ENCODE measurements around the gene CORIN.

Gene CORIN

DNA sequence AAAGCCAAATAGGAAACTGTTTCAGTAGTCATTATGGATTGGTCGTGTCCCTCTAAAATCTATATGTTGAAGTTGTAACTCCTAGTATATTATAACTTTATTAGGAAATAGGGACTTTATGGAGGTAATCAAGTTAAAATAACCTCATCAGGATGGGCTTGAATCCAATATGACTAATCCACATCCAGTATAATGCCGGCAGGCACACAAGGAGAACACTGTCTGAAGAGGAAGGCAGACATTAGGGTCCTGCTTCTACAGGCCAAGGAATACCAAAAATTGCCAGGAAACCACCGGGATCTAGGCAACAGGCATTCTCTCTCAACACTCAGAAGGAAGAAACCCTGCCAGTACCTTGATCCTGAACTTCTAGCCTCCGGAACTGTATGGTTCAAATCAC is 222.5 kb downstream of the CORIN start:
- Histone ChIP-seq H3K9me3 (ENCODE audit: control insufficient read depth, insufficient read depth, low read depth, low read length) (no peaks in the 10 kb centered on the region), H3K4me3 (ENCODE audit: low read depth, low read length) (no peak overlapping the region), H3K4me1 (ENCODE audit: control insufficient read depth, insufficient read depth, low read length) (no peaks in the 10 kb centered on the region), H3K27ac (ENCODE audit: extremely low read depth, low read depth, low read length) (no peak overlapping the region), H3K36me3 (ENCODE audit: control insufficient read depth in 2 of 2, insufficient read depth in 1 of 2, low read length in 2 of 2) (no peaks in the 10 kb centered on the region)
- ChIA-PET POLR2A (no interaction called here), CTCF (no interaction called here)
- TF ChIP-seq ZNF843 (tag by site-specific recombination; IDR thresholded peaks at IDR 0.05) (no peak), ZNF670 (tag by site-specific recombination; IDR thresholded peaks at IDR 0.05; ENCODE audit: low read depth) (no peak), ZNF155 (tag by site-specific recombination; IDR thresholded peaks at IDR 0.05) (no peak), GLI4 (tag by site-specific recombination; IDR thresholded peaks at IDR 0.05) (no peak), ZNF677 (tag by site-specific recombination; IDR thresholded peaks at IDR 0.05) (no peak), YY1 (tag by site-specific recombination; IDR thresholded peaks at IDR 0.05) (no peak), ZFP41 (tag by site-specific recombination; IDR thresholded peaks at IDR 0.05; ENCODE audit: borderline replicate concordance) (no peak)
- TF ChIP-seq, protein P1, sequence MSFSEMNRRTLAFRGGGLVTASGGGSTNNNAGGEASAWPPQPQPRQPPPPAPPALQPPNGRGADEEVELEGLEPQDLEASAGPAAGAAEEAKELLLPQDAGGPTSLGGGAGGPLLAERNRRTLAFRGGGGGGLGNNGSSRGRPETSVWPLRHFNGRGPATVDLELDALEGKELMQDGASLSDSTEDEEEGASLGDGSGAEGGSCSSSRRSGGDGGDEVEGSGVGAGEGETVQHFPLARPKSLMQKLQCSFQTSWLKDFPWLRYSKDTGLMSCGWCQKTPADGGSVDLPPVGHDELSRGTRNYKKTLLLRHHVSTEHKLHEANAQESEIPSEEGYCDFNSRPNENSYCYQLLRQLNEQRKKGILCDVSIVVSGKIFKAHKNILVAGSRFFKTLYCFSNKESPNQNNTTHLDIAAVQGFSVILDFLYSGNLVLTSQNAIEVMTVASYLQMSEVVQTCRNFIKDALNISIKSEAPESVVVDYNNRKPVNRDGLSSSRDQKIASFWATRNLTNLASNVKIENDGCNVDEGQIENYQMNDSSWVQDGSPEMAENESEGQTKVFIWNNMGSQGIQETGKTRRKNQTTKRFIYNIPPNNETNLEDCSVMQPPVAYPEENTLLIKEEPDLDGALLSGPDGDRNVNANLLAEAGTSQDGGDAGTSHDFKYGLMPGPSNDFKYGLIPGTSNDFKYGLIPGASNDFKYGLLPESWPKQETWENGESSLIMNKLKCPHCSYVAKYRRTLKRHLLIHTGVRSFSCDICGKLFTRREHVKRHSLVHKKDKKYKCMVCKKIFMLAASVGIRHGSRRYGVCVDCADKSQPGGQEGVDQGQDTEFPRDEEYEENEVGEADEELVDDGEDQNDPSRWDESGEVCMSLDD (tag by site-specific recombination; IDR thresholded peaks at IDR 0.05) = no peak
- TF ChIP-seq, protein P2, sequence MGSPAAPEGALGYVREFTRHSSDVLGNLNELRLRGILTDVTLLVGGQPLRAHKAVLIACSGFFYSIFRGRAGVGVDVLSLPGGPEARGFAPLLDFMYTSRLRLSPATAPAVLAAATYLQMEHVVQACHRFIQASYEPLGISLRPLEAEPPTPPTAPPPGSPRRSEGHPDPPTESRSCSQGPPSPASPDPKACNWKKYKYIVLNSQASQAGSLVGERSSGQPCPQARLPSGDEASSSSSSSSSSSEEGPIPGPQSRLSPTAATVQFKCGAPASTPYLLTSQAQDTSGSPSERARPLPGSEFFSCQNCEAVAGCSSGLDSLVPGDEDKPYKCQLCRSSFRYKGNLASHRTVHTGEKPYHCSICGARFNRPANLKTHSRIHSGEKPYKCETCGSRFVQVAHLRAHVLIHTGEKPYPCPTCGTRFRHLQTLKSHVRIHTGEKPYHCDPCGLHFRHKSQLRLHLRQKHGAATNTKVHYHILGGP (tag by site-specific recombination; IDR thresholded peaks at IDR 0.05) = no peak

DNA sequence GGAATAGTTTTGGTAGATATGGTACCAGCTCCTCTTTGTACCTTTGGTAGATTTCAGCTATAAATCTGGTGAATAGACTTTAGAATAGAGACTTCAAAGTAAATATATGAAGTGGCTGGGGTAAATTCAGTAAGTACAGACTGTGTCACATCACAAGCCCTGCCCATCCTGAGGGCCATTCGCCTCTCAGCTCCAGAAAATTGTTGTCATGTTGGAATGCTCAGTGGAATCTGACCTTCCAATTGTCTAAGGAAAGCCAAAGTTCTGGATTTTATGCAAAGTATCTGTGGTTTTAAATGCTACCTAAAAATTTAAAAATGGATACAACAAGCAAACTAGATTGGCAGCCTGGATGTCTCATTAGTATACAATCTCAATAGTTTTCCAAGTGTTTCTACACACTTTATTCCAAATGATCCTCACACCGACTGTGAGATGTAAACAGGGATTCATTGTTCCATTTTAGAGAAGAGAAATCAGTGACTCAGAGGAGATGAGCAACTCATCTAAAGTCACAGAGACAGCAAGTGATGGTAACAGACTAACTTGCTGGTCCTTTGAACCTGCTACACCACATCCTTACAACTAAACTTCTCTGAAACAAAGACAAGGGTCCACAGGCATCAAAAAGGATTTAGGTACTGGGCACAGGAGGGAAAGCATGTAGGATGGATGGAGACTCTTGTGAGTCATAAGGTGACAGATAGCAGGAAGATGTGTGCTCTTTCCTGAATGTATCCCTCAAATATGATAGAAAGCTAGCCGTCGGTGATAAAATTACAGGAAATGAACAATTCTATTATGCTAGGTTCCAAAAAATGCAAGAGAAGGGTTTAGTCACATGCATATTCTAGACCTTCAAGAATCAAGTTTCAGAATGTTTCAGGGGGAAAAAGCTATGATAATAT is 225.5 kb downstream of the CORIN start:
- Histone ChIP-seq H3K4me3 (ENCODE audit: low read depth, low read length) (no peak overlapping the region), H3K4me1 (ENCODE audit: control insufficient read depth, insufficient read depth, low read length) (no peaks in the 10 kb centered on the region), H3K27ac (ENCODE audit: extremely low read depth, low read depth, low read length) (no peak overlapping the region), H3K36me3 (ENCODE audit: control insufficient read depth in 2 of 2, insufficient read depth in 1 of 2, low read length in 2 of 2) (no peaks in the 10 kb centered on the region), H3K9me3 (ENCODE audit: control insufficient read depth, insufficient read depth, low read depth, low read length) (no peaks in the 10 kb centered on the region)
- no peak for TF ChIP-seq ZNF658 (tag by site-specific recombination; IDR thresholded peaks at IDR 0.05)
- TF ChIP-seq, protein P3, sequence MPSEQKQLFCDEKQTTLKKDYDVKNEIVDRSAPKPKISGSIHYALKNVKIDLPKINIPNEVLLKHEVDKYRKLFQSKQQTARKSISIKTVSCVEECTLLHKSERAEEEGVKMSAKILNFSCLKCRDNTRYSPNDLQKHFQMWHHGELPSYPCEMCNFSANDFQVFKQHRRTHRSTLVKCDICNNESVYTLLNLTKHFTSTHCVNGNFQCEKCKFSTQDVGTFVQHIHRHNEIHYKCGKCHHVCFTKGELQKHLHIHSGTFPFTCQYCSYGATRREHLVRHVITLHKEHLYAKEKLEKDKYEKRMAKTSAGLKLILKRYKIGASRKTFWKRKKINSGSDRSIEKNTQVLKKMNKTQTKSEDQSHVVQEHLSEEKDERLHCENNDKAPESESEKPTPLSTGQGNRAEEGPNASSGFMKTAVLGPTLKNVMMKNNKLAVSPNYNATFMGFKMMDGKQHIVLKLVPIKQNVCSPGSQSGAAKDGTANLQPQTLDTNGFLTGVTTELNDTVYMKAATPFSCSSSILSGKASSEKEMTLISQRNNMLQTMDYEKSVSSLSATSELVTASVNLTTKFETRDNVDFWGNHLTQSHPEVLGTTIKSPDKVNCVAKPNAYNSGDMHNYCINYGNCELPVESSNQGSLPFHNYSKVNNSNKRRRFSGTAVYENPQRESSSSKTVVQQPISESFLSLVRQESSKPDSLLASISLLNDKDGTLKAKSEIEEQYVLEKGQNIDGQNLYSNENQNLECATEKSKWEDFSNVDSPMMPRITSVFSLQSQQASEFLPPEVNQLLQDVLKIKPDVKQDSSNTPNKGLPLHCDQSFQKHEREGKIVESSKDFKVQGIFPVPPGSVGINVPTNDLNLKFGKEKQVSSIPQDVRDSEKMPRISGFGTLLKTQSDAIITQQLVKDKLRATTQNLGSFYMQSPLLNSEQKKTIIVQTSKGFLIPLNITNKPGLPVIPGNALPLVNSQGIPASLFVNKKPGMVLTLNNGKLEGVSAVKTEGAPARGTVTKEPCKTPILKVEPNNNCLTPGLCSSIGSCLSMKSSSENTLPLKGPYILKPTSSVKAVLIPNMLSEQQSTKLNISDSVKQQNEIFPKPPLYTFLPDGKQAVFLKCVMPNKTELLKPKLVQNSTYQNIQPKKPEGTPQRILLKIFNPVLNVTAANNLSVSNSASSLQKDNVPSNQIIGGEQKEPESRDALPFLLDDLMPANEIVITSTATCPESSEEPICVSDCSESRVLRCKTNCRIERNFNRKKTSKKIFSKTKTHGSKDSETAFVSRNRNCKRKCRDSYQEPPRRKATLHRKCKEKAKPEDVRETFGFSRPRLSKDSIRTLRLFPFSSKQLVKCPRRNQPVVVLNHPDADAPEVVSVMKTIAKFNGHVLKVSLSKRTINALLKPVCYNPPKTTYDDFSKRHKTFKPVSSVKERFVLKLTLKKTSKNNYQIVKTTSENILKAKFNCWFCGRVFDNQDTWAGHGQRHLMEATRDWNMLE (tag by site-specific recombination; conservative IDR thresholded peaks at IDR 0.05; ENCODE audit: low read depth) = no peak
- no peak for TF ChIP-seq PRDM1 (tag by site-specific recombination; IDR thresholded peaks at IDR 0.05)
- TF ChIP-seq GLIS2 (tag by site-specific recombination; IDR thresholded peaks at IDR 0.05) = no peak
- TF ChIP-seq, protein P4, sequence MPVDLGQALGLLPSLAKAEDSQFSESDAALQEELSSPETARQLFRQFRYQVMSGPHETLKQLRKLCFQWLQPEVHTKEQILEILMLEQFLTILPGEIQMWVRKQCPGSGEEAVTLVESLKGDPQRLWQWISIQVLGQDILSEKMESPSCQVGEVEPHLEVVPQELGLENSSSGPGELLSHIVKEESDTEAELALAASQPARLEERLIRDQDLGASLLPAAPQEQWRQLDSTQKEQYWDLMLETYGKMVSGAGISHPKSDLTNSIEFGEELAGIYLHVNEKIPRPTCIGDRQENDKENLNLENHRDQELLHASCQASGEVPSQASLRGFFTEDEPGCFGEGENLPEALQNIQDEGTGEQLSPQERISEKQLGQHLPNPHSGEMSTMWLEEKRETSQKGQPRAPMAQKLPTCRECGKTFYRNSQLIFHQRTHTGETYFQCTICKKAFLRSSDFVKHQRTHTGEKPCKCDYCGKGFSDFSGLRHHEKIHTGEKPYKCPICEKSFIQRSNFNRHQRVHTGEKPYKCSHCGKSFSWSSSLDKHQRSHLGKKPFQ (tag by site-specific recombination; IDR thresholded peaks at IDR 0.05) = no peak
- no peak for TF ChIP-seq MZF1 (tag by site-specific recombination; IDR thresholded peaks at IDR 0.05; ENCODE audit: borderline replicate concordance)
- TF ChIP-seq ZNF76 (tag by site-specific recombination; IDR thresholded peaks at IDR 0.05; ENCODE audit: borderline replicate concordance, low read depth) = no peak
- no peak for TF ChIP-seq ZEB2 (tag by site-specific recombination; IDR thresholded peaks at IDR 0.05)
- no peak for TF ChIP-seq ZNF350 (tag by site-specific recombination; IDR thresholded peaks at IDR 0.05)
- no peak for TF ChIP-seq ZNF2 (tag by site-specific recombination; IDR thresholded peaks at IDR 0.05)
- TF ChIP-seq ZXDB (tag by site-specific recombination; IDR thresholded peaks at IDR 0.05) = no peak
- TF ChIP-seq, protein P5, sequence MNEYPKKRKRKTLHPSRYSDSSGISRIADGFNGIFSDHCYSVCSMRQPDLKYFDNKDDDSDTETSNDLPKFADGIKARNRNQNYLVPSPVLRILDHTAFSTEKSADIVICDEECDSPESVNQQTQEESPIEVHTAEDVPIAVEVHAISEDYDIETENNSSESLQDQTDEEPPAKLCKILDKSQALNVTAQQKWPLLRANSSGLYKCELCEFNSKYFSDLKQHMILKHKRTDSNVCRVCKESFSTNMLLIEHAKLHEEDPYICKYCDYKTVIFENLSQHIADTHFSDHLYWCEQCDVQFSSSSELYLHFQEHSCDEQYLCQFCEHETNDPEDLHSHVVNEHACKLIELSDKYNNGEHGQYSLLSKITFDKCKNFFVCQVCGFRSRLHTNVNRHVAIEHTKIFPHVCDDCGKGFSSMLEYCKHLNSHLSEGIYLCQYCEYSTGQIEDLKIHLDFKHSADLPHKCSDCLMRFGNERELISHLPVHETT (tag by site-specific recombination; IDR thresholded peaks at IDR 0.05) = no peak
- TF ChIP-seq ZIC2 (tag by site-specific recombination; IDR thresholded peaks at IDR 0.05) = no peak
- no peak for TF ChIP-seq MEIS1 (CRISPR knock-in tag; IDR thresholded peaks at IDR 0.05; ENCODE audit: borderline replicate concordance)
- ChIA-PET POLR2A (no interaction called here), CTCF (no interaction called here)
